Sigmoid colon (tissue), 7 donors: ENCODE data around the gene SLCO3A1. TPM values are rescaled to one million over a fixed set of nuclear protein-coding genes. Genes with fewer than 3 reads are reported as not detected.

Experiments
- DNase-seq: peaks from one replicate; pipeline ENCODE4 v3.0.0-alpha.2; 2019
- H3K27ac ChIP-seq, 4 donors: fragments of 200-600 bp; sonication (generic); one replicate each; pipeline ENCODE4 v1.5.1; 2016 to 2019; ENCODE audit warnings: mild to moderate bottlenecking in 1 of 4
- H3K27me3 ChIP-seq, 3 donors: fragments of 200-600 bp; sonication (generic); one replicate each; pipeline ENCODE4 v1.5.1; 2019; ENCODE audit warnings: mild to moderate bottlenecking in 1 of 3
- H3K36me3 ChIP-seq, 4 donors: fragments of 200-600 bp; sonication (generic); one replicate each; pipeline ENCODE4 v1.5.1; 2016 to 2019
- H3K4me1 ChIP-seq, 4 donors: fragments of 200-600 bp; sonication (generic); one replicate each; pipeline ENCODE4 v1.5.1; 2017 to 2019
- H3K4me3 ChIP-seq, 4 donors: fragments of 200-600 bp; sonication (generic); one replicate each; pipeline ENCODE4 v1.5.1; 2017 to 2019; ENCODE audit warnings: mild to moderate bottlenecking in 2 of 4, moderate library complexity in 1 of 4
- H3K9me3 ChIP-seq, 4 donors: fragments of 200-600 bp in 3 of 4; sonication (generic) in 3 of 4; one replicate each; pipeline versions ENCODE4 v1.5.1 to v1.6.1; 2013 to 2019
- EP300 ChIP-seq, 4 donors: sonication (generic); formaldehyde crosslinking; IDR thresholded peaks; one replicate each; pipeline ENCODE4 v1.6.1; 2017; ENCODE audit warnings: antibody characterized with exemption in 4 of 4
- POLR2A ChIP-seq, 2 donors: fragments of 450-650 bp; IDR thresholded peaks; one replicate each; pipeline ENCODE4 v1.6.1; 2016; ENCODE audit warnings: antibody characterized with exemption in 2 of 2, mild to moderate bottlenecking in 2 of 2, moderate library complexity in 2 of 2
- POLR2AphosphoS5 ChIP-seq, 4 donors: sonication (generic); formaldehyde crosslinking; IDR thresholded peaks; one replicate each; pipeline ENCODE4 v1.6.1; 2017; ENCODE audit warnings: antibody characterized with exemption in 4 of 4
- WGBS, 2 donors: extraction: QIAGEN DNeasy Blood & Tissue Kit; methylation state at CpG; one replicate each; pipeline ENCODE4 v1.1.7; 2013; 5-methylcytosine and 5-hydroxymethylcytosine counted together
- intact Hi-C: fragments of 100-400 bp; cut with DNase I; formaldehyde crosslinking; loops from one replicate; pipeline ENCODE4 v1.15.1; 2023
- polyA plus RNA-seq, 3 donors: library from polyadenylated mRNA; stranded (reverse); fragments of 200-250 nt; gene quantifications; one replicate each; pipeline ENCODE4 v1.2.3, GENCODE V29; 2013
- total RNA-seq, 4 donors: library from RNA; depleted of rRNA; stranded (reverse); fragments of >200 nt; gene quantifications; one replicate each; pipeline ENCODE4 v1.1.0, GENCODE V29; 2016
- TF ChIP-seq, protein P1 (sequence below), 4 experiments: fragments of 450-650 bp in 3 of 4; fragments of 200-600 bp in 1 of 4; IDR thresholded peaks; one replicate each; pipeline ENCODE4 v1.5.1; 2016 to 2019; ENCODE audit warnings: antibody characterized with exemption in 4 of 4, mild to moderate bottlenecking in 3 of 4, moderate library complexity in 2 of 4
- donor health status: healthy with polysubstance abuse.
- donor health status: Bipolar disorder and iron deficiency.
- donor health status: healthy.

SLCO3A1 gene
- total and polyA plus RNA-seq, 7 donors, result 1.4 to 10.5 (median 4.6) TPM

DNA sequence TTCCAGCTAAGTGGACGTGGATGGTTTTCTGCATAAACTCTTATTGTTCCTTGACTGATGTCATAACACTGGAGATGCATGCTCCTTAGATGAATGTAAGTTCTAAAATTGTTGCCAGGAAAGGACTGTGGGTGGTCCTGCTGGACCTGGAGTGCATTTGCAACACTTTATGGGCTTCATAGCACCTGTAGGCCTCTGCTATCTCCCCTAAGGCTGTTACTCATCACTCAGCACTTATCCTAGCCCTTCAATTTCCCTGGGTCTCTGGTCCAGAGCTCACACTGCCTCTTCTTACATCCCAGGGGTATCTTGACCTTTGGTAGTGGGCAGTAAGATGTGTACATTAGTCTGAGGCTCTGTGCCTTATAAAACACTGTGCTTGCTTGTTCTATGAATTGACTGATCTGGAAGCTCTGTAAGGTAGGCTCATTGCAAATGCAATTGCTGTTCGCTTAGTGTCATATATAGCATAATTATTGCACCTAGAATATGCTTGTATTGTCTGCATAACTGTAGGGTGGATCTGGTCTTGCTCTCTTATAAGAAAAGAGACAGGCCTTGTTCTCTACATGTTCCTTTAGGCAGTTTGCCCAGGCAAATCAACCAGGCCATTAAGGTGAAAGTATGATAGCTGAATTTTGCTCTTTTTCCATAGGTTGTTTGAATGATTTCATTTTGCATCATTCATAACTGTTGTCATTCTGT, 35.8 kb downstream of the SLCO3A1 start:
- H3K27ac ChIP-seq, result no peak overlapping the region
- intact Hi-C loops, result no loop called here
- TF ChIP-seq POLR2A (IDR thresholded peaks at IDR 0.05) (no peak), POLR2AphosphoS5 (IDR thresholded peaks at IDR 0.05) (no peak), EP300 (IDR thresholded peaks at IDR 0.05) (no peak)
- TF ChIP-seq, protein P1, sequence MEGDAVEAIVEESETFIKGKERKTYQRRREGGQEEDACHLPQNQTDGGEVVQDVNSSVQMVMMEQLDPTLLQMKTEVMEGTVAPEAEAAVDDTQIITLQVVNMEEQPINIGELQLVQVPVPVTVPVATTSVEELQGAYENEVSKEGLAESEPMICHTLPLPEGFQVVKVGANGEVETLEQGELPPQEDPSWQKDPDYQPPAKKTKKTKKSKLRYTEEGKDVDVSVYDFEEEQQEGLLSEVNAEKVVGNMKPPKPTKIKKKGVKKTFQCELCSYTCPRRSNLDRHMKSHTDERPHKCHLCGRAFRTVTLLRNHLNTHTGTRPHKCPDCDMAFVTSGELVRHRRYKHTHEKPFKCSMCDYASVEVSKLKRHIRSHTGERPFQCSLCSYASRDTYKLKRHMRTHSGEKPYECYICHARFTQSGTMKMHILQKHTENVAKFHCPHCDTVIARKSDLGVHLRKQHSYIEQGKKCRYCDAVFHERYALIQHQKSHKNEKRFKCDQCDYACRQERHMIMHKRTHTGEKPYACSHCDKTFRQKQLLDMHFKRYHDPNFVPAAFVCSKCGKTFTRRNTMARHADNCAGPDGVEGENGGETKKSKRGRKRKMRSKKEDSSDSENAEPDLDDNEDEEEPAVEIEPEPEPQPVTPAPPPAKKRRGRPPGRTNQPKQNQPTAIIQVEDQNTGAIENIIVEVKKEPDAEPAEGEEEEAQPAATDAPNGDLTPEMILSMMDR (IDR thresholded peaks at IDR 0.05), result no peak
- H3K4me3 ChIP-seq, result no peak overlapping the region
- DNase-seq, result no peak
- H3K4me1 ChIP-seq, result peaks cover 0 to 15% (median 0%) of the 10 kb centered on the region in 4 donors
- 49 to 72% methylated on average over 2 of the region's 2 CpGs for WGBS, 2 donors
- no peaks in the 10 kb centered on the region for H3K36me3 ChIP-seq
- H3K9me3 ChIP-seq, result peaks cover 0 to 7% (median 0%) of the 10 kb centered on the region in 4 donors
- no peaks in the 10 kb centered on the region for H3K27me3 ChIP-seq

DNA sequence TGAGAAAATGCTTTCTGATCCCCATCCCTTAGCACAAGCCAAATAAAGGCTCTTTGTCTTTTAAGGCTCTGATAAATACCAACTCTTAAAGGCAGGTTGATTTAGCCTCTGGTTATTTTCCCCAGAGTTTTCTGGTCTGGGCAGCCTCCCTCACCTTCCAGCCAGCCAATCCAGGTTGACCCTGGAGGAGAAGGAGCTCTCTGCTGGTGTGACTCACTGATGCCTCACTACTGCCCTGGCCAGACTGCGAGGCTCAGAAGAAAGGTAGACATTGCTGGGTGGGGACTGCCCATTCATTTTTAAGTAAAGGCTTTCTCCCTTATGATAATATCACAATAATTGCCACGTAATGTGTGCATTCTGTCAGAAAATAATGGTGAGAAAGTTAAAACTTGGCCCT, 37.1 kb downstream of the SLCO3A1 start:
- H3K9me3 ChIP-seq, result peaks cover 0 to 7% (median 0%) of the 10 kb centered on the region in 4 donors
- no peaks in the 10 kb centered on the region for H3K27me3 ChIP-seq
- no peaks in the 10 kb centered on the region for H3K36me3 ChIP-seq
- WGBS, 2 donors, result 89 to 91% methylated on average over 2 of the region's 2 CpGs
- TF ChIP-seq, protein P1 (IDR thresholded peaks at IDR 0.05), result no peak
- TF ChIP-seq EP300 (IDR thresholded peaks at IDR 0.05) (no peak), POLR2AphosphoS5 (IDR thresholded peaks at IDR 0.05) (no peak), POLR2A (IDR thresholded peaks at IDR 0.05) (no peak)
- H3K4me1 ChIP-seq, result peaks cover 0 to 15% (median 0%) of the 10 kb centered on the region in 4 donors
- H3K27ac ChIP-seq, result no peak overlapping the region
- H3K4me3 ChIP-seq, result no peak overlapping the region
- intact Hi-C loops, result no loop called here
- DNase-seq, result no peak

GRCh38 chr15:91891101-91891500, 37.6 kb downstream of the SLCO3A1 start:
- H3K4me1 ChIP-seq, result peaks cover 0 to 15% (median 0%) of the 10 kb centered on the region in 4 donors
- no peak overlapping the region for H3K27ac ChIP-seq
- peaks cover 0 to 7% (median 0%) of the 10 kb centered on the region in 4 donors for H3K9me3 ChIP-seq
- H3K27me3 ChIP-seq, result no peaks in the 10 kb centered on the region
- H3K36me3 ChIP-seq, result no peaks in the 10 kb centered on the region
- no peak for DNase-seq
- H3K4me3 ChIP-seq, result no peak overlapping the region
- intact Hi-C loops, result no loop called here
- TF ChIP-seq EP300 (IDR thresholded peaks at IDR 0.05) (no peak), POLR2AphosphoS5 (IDR thresholded peaks at IDR 0.05) (no peak), POLR2A (IDR thresholded peaks at IDR 0.05) (no peak)
- TF ChIP-seq, protein P1 (IDR thresholded peaks at IDR 0.05), result no peak
- WGBS, 2 donors, result 88 to 96% methylated on average over 1 of the region's 1 CpG

DNA sequence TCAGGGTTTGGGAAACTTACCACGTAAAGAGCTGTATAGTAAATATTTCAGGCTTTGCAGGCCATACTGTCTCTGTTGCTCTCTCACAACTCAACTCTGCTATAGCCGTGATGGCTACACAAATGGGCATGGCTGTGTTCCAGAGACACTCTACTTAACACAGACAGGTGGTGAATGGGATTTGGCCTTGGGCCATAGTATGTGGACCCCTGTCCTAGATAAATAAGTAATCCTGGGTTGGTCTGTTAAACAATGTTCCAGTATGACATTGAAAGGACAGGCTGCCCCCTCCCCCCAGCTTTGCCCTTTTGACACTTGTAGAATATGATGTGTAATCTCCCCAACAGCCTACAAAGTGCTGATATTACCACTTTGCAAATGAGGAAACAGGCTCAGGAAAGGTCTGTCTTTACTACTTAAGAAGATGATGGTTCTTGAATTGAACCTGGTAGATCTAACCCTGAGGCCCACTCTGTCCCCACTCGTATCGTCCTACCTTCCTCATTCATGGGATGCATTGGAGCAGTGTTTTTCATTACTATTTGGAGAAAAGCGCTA, 38.4 kb downstream of the SLCO3A1 start:
- Histone ChIP-seq H3K27me3 (no peaks in the 10 kb centered on the region), H3K27ac (no peak overlapping the region), H3K4me3 (no peak overlapping the region), H3K4me1 (peaks cover 0 to 15% (median 0%) of the 10 kb centered on the region in 4 donors), H3K9me3 (peaks cover 0 to 7% (median 0%) of the 10 kb centered on the region in 4 donors), H3K36me3 (no peaks in the 10 kb centered on the region)
- WGBS, 2 donors, result 82 to 89% methylated on average over 5 of the region's 5 CpGs
- intact Hi-C loops, result no loop called here
- TF ChIP-seq POLR2A (IDR thresholded peaks at IDR 0.05) (no peak), POLR2AphosphoS5 (IDR thresholded peaks at IDR 0.05) (no peak), EP300 (IDR thresholded peaks at IDR 0.05) (no peak)
- TF ChIP-seq, protein P1 (IDR thresholded peaks at IDR 0.05), result no peak
- DNase-seq, result no peak
